ENCODE data around the gene ANKRD13A.

GRCh38 chr12:109962398-109962797 lies 36.8 kb upstream of the ANKRD13A start:
- TF ChIP-seq EZH2 (IDR thresholded peaks at IDR 0.05; ENCODE audit: low read depth, unreplicated experiment) (no peak), CTCF (conservative IDR thresholded peaks at IDR 0.05; ENCODE audit: low read depth in 2 of 2) (no peak), EZH2phosphoT487 (IDR thresholded peaks at IDR 0.05; ENCODE audit: unreplicated experiment) (no peak), POLR2AphosphoS5 (IDR thresholded peaks at IDR 0.05; ENCODE audit: low read depth) (no peak), CREB1 (CRISPR knock-in tag; IDR thresholded peaks at IDR 0.05; ENCODE audit: low read depth) (no peak), REST (IDR thresholded peaks at IDR 0.05; ENCODE audit: unreplicated experiment) (no peak)

Measured in GM23338 (cell line).